Mammary epithelial cell (primary cell): Measurements from ENCODE around the gene BCL11B.

Source experiments
- EZH2 ChIP-seq: IDR thresholded peaks from 2 replicates; pipeline ENCODE4 v1.6.1; 2012; ENCODE audit warnings: low read length, inconsistent platforms, borderline replicate concordance
- TF ChIP-seq, protein P1 (sequence below), 2 donors: IDR thresholded peaks in 1 of 2; conservative IDR thresholded peaks in 1 of 2; 2 replicates each; pipeline ENCODE4 v1.5.1; 2011 to 2012; ENCODE audit warnings: inconsistent platforms in 2 of 2, low read length in 2 of 2, mild to moderate bottlenecking in 2 of 2, control low read depth in 1 of 2, low read depth in 1 of 2; ENCODE audit not compliant: insufficient read depth in 1 of 2; ENCODE audit errors: extremely low read depth in 1 of 2

DNA sequence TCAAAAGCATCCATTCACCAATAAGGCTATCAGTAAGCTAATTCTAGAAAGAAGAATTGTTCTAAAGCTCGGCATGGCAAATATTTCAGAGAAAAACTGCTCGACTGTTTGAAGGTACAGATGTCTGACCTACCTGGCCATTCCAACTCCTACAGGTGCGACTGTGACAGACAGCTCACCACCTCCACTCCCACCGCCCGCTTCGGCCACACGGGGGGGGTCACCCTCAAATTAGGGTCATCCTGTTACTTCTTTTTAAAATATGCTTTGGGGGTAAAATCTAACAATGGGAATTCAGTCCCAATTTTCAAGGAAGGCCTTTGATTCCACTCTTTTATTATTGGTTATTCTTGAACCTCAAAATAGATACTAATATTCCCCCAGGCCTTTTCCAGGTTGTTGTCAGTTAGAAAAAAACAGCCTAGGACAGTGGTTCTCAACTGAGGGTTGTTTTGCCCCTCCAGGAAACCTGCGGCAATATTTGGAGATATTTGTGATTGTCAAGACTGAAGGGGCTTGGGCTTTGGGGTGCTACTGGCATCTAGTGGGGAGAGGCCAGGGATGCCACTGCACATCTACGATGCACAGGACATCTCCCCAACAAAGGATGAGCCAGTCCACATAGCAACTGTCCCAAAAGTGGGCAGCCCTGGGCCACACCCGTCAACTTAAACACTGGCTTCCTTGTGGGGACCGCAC lies 81.2 kb downstream of the BCL11B start:
- TF ChIP-seq, protein P1, sequence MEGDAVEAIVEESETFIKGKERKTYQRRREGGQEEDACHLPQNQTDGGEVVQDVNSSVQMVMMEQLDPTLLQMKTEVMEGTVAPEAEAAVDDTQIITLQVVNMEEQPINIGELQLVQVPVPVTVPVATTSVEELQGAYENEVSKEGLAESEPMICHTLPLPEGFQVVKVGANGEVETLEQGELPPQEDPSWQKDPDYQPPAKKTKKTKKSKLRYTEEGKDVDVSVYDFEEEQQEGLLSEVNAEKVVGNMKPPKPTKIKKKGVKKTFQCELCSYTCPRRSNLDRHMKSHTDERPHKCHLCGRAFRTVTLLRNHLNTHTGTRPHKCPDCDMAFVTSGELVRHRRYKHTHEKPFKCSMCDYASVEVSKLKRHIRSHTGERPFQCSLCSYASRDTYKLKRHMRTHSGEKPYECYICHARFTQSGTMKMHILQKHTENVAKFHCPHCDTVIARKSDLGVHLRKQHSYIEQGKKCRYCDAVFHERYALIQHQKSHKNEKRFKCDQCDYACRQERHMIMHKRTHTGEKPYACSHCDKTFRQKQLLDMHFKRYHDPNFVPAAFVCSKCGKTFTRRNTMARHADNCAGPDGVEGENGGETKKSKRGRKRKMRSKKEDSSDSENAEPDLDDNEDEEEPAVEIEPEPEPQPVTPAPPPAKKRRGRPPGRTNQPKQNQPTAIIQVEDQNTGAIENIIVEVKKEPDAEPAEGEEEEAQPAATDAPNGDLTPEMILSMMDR (conservative IDR thresholded peaks at IDR 0.05 in 1 of 2, IDR thresholded peaks at IDR 0.05 in 1 of 2; ENCODE audit: extremely low read depth in 1 of 2, insufficient read depth in 1 of 2, low read depth in 1 of 2, low read length in 2 of 2), result peak; percentile 20 to 48
- no peak for TF ChIP-seq EZH2
